ENCODE data around the gene TLL2.

- peak; percentile 30; the same call in 1 of the 2 replicates for TF ChIP-seq CTCF (conservative IDR thresholded peaks at IDR 0.05; ENCODE audit: low read depth, low read length)
- TF ChIP-seq EZH2phosphoT487 (IDR thresholded peaks at IDR 0.05; ENCODE audit: borderline replicate concordance, low read length): no peak
Observed at GRCh38 chr10:96413151-96413787, 100.5 kb downstream of the TLL2 start.
